ENCODE data around the gene THSD7B.

THSD7B gene

DNA sequence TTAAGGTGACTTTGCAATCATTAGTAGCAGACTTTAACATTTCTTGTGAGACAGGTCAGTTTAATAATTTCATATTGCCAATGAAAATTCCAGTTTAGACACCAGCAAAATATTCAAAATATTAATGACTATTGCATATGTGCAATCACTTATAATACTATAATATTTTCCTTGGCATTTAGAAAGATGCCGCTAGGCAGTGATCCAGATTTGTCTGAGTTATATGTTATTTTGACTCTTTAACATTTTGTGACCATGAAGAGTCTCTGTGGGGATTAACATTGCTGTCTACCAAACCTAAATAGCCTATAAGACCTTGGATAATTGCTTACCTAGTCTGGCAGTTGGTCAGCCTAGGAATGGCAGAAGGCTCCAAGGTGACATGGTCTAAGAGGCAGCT, 389.6 kb downstream of the THSD7B start:
- TF ChIP-seq YY1 (IDR thresholded peaks at IDR 0.05; ENCODE audit: low read depth), result no peak
- TF ChIP-seq, protein P1, sequence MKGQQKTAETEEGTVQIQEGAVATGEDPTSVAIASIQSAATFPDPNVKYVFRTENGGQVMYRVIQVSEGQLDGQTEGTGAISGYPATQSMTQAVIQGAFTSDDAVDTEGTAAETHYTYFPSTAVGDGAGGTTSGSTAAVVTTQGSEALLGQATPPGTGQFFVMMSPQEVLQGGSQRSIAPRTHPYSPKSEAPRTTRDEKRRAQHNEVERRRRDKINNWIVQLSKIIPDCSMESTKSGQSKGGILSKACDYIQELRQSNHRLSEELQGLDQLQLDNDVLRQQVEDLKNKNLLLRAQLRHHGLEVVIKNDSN (IDR thresholded peaks at IDR 0.05), result no peak
- TF ChIP-seq REST (IDR thresholded peaks at IDR 0.05; ENCODE audit: low read depth), result no peak
- TF ChIP-seq, protein P2, sequence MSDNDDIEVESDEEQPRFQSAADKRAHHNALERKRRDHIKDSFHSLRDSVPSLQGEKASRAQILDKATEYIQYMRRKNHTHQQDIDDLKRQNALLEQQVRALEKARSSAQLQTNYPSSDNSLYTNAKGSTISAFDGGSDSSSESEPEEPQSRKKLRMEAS (IDR thresholded peaks at IDR 0.05), result no peak
- TF ChIP-seq FOXM1 (IDR thresholded peaks at IDR 0.05; ENCODE audit: borderline replicate concordance, low read depth), result no peak
- TF ChIP-seq CREB1 (IDR thresholded peaks at IDR 0.05; ENCODE audit: low read depth), result no peak
- TF ChIP-seq TEAD4 (IDR thresholded peaks at IDR 0.05), result no peak
- TF ChIP-seq EP300 (IDR thresholded peaks at IDR 0.05; ENCODE audit: borderline replicate concordance), result no peak
- TF ChIP-seq ZBTB7A (IDR thresholded peaks at IDR 0.05; ENCODE audit: low read depth), result no peak
- TF ChIP-seq EGR1 (IDR thresholded peaks at IDR 0.05), result no peak
- TF ChIP-seq CEBPB (IDR thresholded peaks at IDR 0.05), result no peak
- TF ChIP-seq TCF12 (IDR thresholded peaks at IDR 0.05; ENCODE audit: low read depth), result no peak
- TF ChIP-seq RAD21 (IDR thresholded peaks at IDR 0.05; ENCODE audit: low read depth), result no peak
- no peak for TF ChIP-seq NFIC (IDR thresholded peaks at IDR 0.05)
- no peak for TF ChIP-seq TAF1 (IDR thresholded peaks at IDR 0.05; ENCODE audit: low read depth)

DNA sequence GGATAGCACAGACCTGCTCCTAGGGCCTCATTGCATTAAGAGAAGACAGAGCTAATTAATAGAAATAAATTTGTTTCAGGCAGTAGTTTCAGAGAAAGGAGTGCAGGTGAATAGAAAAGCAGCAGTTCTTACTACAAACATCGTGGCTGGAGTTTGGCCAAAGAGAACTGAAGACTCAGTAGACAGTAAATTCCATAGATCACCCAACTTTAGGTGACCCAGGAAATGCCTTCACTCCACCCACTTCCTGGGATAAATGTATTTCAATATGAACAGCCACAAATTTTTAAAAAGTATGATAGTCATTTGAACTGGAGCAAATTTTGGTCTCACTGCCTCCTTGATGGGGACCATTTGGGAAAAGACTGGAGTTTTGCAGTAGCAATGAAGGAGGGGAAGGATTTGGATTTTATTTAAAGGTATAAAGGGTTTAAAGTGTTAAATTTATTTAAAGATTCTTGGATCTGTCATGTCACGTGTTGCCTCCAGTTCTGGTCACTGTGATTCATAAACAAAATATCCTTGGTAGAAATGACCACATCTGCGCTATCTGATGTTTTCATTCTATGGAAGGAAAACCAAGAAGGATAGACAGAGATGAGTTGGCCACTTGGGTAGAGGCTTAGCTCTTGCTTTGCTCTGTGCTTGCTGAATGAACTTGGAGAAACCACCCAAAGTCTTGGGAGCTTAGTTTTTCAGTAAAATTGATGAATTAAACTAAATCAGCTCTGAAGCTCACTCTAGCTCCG, 390.2 kb downstream of the THSD7B start:
- TF ChIP-seq, protein P1 (IDR thresholded peaks at IDR 0.05), result no peak
- TF ChIP-seq, protein P2 (IDR thresholded peaks at IDR 0.05), result no peak
- TF ChIP-seq FOXM1 (IDR thresholded peaks at IDR 0.05; ENCODE audit: borderline replicate concordance, low read depth), result no peak
- TF ChIP-seq EP300 (IDR thresholded peaks at IDR 0.05; ENCODE audit: borderline replicate concordance), result no peak

- no peak for TF ChIP-seq FOXM1 (IDR thresholded peaks at IDR 0.05; ENCODE audit: borderline replicate concordance, low read depth)
- no peak for TF ChIP-seq YY1 (IDR thresholded peaks at IDR 0.05; ENCODE audit: low read depth)
- no peak for TF ChIP-seq TAF1 (IDR thresholded peaks at IDR 0.05; ENCODE audit: low read depth)
- no peak for TF ChIP-seq EP300 (IDR thresholded peaks at IDR 0.05; ENCODE audit: borderline replicate concordance)
- TF ChIP-seq RAD21 (IDR thresholded peaks at IDR 0.05; ENCODE audit: low read depth), result no peak
Observed at GRCh38 chr2:137156221-137156844, 391.0 kb downstream of the THSD7B start.

- TF ChIP-seq EP300 (IDR thresholded peaks at IDR 0.05; ENCODE audit: borderline replicate concordance) (no peak), EGR1 (IDR thresholded peaks at IDR 0.05) (no peak), CREB1 (IDR thresholded peaks at IDR 0.05; ENCODE audit: low read depth) (no peak), TEAD4 (IDR thresholded peaks at IDR 0.05) (no peak), NFIC (IDR thresholded peaks at IDR 0.05) (no peak), REST (IDR thresholded peaks at IDR 0.05; ENCODE audit: low read depth) (no peak), TAF1 (IDR thresholded peaks at IDR 0.05; ENCODE audit: low read depth) (no peak), ZBTB7A (IDR thresholded peaks at IDR 0.05; ENCODE audit: low read depth) (no peak), FOXM1 (IDR thresholded peaks at IDR 0.05; ENCODE audit: borderline replicate concordance, low read depth) (no peak), CEBPB (IDR thresholded peaks at IDR 0.05) (no peak), YY1 (IDR thresholded peaks at IDR 0.05; ENCODE audit: low read depth) (no peak), TCF12 (IDR thresholded peaks at IDR 0.05; ENCODE audit: low read depth) (no peak), RAD21 (IDR thresholded peaks at IDR 0.05; ENCODE audit: low read depth) (no peak)
- TF ChIP-seq, protein P1 (IDR thresholded peaks at IDR 0.05), result no peak
- TF ChIP-seq, protein P2 (IDR thresholded peaks at IDR 0.05), result no peak
Observed at GRCh38 chr2:137157851-137158250, 392.5 kb downstream of the THSD7B start.

DNA sequence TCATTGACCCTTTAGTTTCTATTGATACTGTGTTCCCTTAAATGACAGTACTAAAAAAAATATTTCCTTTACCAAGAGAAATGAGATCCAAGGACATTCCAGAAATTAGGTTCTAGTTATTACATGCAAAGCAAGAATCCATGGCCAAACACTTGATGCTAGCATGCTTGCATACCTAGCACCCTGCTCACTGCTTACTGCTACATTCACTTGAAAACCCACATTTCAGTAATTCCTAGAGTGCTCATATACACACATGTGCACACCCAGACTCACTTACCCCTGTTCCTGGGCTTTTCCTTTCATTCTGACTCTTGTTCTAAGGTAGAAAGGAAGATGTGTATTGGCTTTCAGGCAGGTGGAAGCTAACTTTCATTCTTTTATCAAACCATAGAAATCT, 395.9 kb downstream of the THSD7B start:
- TF ChIP-seq TCF12 (IDR thresholded peaks at IDR 0.05; ENCODE audit: low read depth) (no peak), TAF1 (IDR thresholded peaks at IDR 0.05; ENCODE audit: low read depth) (no peak), REST (IDR thresholded peaks at IDR 0.05; ENCODE audit: low read depth) (no peak), CEBPB (IDR thresholded peaks at IDR 0.05) (no peak), EP300 (IDR thresholded peaks at IDR 0.05; ENCODE audit: borderline replicate concordance) (no peak), ZBTB7A (IDR thresholded peaks at IDR 0.05; ENCODE audit: low read depth) (no peak), EGR1 (IDR thresholded peaks at IDR 0.05) (no peak), TEAD4 (IDR thresholded peaks at IDR 0.05) (no peak), CREB1 (IDR thresholded peaks at IDR 0.05; ENCODE audit: low read depth) (no peak), RAD21 (IDR thresholded peaks at IDR 0.05; ENCODE audit: low read depth) (no peak)
- TF ChIP-seq, protein P1 (IDR thresholded peaks at IDR 0.05), result no peak
